Left lung (tissue), 10 donors: Measurements from ENCODE around the gene LDAH. TPM values are rescaled to one million over a fixed set of nuclear protein-coding genes. Genes with fewer than 3 reads are reported as not detected.

ENCODE experiments used
- ATAC-seq: fragments of 200-7000 bp; cut with Tn5 transposase; one replicate; pipeline ENCODE4 v1.9.1; 2020; ENCODE audit warnings: moderate library complexity
- DNase-seq, 4 donors: peaks; one replicate each; pipeline ENCODE4 v3.0.0-alpha.2; 2013 to 2020
- H3K27ac ChIP-seq, 2 donors: fragments of 200-600 bp; sonication (generic) in 1 of 2; one replicate each; pipeline versions ENCODE4 v1.5.0 to v1.8.0; 2020 to 2021
- H3K27me3 ChIP-seq, 2 donors: fragments of 200-600 bp; sonication (generic) in 1 of 2; one replicate each; pipeline versions ENCODE4 v1.5.0 to v1.8.0; 2020 to 2021
- H3K36me3 ChIP-seq, 2 donors: fragments of 200-600 bp; sonication (generic) in 1 of 2; one replicate each; pipeline versions ENCODE4 v1.5.0 to v1.8.0; 2020 to 2021
- H3K4me1 ChIP-seq, 2 donors: fragments of 200-600 bp; one replicate each; pipeline ENCODE4 v1.8.0; 2021
- H3K4me3 ChIP-seq, 2 donors: fragments of 200-600 bp; sonication (generic) in 1 of 2; one replicate each; pipeline versions ENCODE4 v1.5.0 to v1.8.0; 2020 to 2021; ENCODE audit warnings: mild to moderate bottlenecking in 1 of 2
- H3K9me3 ChIP-seq, 2 donors: fragments of 200-600 bp; sonication (generic) in 1 of 2; one replicate each; pipeline versions ENCODE4 v1.5.0 to v1.8.0; 2020 to 2021
- CTCF ChIP-seq, 2 donors: fragments of 200-600 bp; sonication (generic) in 1 of 2; IDR thresholded peaks; one replicate each; pipeline versions ENCODE4 v1.5.0 to v1.8.0; 2021; ENCODE audit warnings: antibody characterized with exemption in 2 of 2
- intact Hi-C, 2 donors: fragments of 100-400 bp; cut with DNase I; formaldehyde crosslinking; loops; one replicate each; pipeline versions ENCODE4 v1.11.2 to v1.14.2; 2022
- polyA plus RNA-seq, 6 donors: library from polyadenylated mRNA; unstranded; fragments of 120-200 nt; gene quantifications; one replicate each; pipeline ENCODE4 v1.2.1, GENCODE V29; 2013; ENCODE audit not compliant: insufficient read length in 6 of 6
- total RNA-seq, 2 donors: library from RNA; stranded (reverse); fragmentation: NEBNext Ultra II Directional; extraction: Animal tissue kit (Norgen Biotek cat#: 25700); gene quantifications; one replicate each; pipeline ENCODE4 v1.2.1, GENCODE V29; 2021
- donor health status: DM: no; HTN: yes; CAD: no.
- donor health status: DM: no; HTN: no; CAD: no.

LDAH gene
- total and polyA plus RNA-seq, 8 donors, result 20.2 to 25.7 (median 22.3) TPM

- H3K36me3 ChIP-seq, result no peaks in the 10 kb centered on the region
- H3K4me1 ChIP-seq, result no peaks in the 10 kb centered on the region
- H3K4me3 ChIP-seq, result no peak overlapping the region
- H3K27me3 ChIP-seq, result no peaks in the 10 kb centered on the region
- no peak overlapping the region for H3K27ac ChIP-seq
- DNase-seq (no peak), ATAC-seq (no peak)
- intact Hi-C loops, result no loop called here
- no peak for TF ChIP-seq CTCF (IDR thresholded peaks at IDR 0.05)
- peaks cover 0 to 6% of the 10 kb centered on the region in 2 donors for H3K9me3 ChIP-seq
Observed at GRCh38 chr2:20758997-20759396, 63.9 kb downstream of the LDAH start.

GRCh38 chr2:20757405-20758090 is 65.4 kb downstream of the LDAH start:
- ATAC-seq, result no peak
- DNase-seq, result no peak
- no peak for TF ChIP-seq CTCF (IDR thresholded peaks at IDR 0.05)
- H3K9me3 ChIP-seq, result peaks cover 0 to 6% of the 10 kb centered on the region in 2 donors
- no peak overlapping the region for H3K27ac ChIP-seq
- no peaks in the 10 kb centered on the region for H3K27me3 ChIP-seq
- no peak overlapping the region for H3K4me3 ChIP-seq
- intact Hi-C loops, result no loop called here
- H3K4me1 ChIP-seq, result no peaks in the 10 kb centered on the region
- no peaks in the 10 kb centered on the region for H3K36me3 ChIP-seq

GRCh38 chr2:20755132-20755800 is 67.6 kb downstream of the LDAH start:
- no peak overlapping the region for H3K27ac ChIP-seq
- DNase-seq (no peak), ATAC-seq (no peak)
- no peak for TF ChIP-seq CTCF (IDR thresholded peaks at IDR 0.05)
- H3K4me3 ChIP-seq, result no peak overlapping the region
- intact Hi-C loops, result no loop called here
- H3K9me3 ChIP-seq, result peaks cover 0 to 4% of the 10 kb centered on the region in 2 donors
- no peaks in the 10 kb centered on the region for H3K27me3 ChIP-seq
- no peaks in the 10 kb centered on the region for H3K4me1 ChIP-seq
- no peaks in the 10 kb centered on the region for H3K36me3 ChIP-seq

GRCh38 chr2:20752293-20752692 is 70.6 kb downstream of the LDAH start:
- no peak overlapping the region for H3K4me3 ChIP-seq
- DNase-seq (no peak), ATAC-seq (no peak)
- no peaks in the 10 kb centered on the region for H3K27me3 ChIP-seq
- intact Hi-C loops, result no loop called here
- H3K4me1 ChIP-seq, result no peaks in the 10 kb centered on the region
- H3K36me3 ChIP-seq, result no peaks in the 10 kb centered on the region
- no peak overlapping the region for H3K27ac ChIP-seq
- peaks cover 0 to 4% of the 10 kb centered on the region in 2 donors for H3K9me3 ChIP-seq
- TF ChIP-seq CTCF (IDR thresholded peaks at IDR 0.05), result no peak

GRCh38 chr2:20747317-20747716 is 75.6 kb downstream of the LDAH start:
- no peak for TF ChIP-seq CTCF (IDR thresholded peaks at IDR 0.05)
- Histone ChIP-seq H3K4me3 (no peak overlapping the region), H3K36me3 (no peaks in the 10 kb centered on the region), H3K9me3 (peaks cover 0 to 1% of the 10 kb centered on the region in 2 donors), H3K27ac (no peak overlapping the region), H3K27me3 (no peaks in the 10 kb centered on the region), H3K4me1 (no peaks in the 10 kb centered on the region)
- DNase-seq (no peak), ATAC-seq (no peak)
- intact Hi-C loops, result no loop called here
